ENCODE measurements around the gene HDAC10.

The HDAC10 gene

DNA sequence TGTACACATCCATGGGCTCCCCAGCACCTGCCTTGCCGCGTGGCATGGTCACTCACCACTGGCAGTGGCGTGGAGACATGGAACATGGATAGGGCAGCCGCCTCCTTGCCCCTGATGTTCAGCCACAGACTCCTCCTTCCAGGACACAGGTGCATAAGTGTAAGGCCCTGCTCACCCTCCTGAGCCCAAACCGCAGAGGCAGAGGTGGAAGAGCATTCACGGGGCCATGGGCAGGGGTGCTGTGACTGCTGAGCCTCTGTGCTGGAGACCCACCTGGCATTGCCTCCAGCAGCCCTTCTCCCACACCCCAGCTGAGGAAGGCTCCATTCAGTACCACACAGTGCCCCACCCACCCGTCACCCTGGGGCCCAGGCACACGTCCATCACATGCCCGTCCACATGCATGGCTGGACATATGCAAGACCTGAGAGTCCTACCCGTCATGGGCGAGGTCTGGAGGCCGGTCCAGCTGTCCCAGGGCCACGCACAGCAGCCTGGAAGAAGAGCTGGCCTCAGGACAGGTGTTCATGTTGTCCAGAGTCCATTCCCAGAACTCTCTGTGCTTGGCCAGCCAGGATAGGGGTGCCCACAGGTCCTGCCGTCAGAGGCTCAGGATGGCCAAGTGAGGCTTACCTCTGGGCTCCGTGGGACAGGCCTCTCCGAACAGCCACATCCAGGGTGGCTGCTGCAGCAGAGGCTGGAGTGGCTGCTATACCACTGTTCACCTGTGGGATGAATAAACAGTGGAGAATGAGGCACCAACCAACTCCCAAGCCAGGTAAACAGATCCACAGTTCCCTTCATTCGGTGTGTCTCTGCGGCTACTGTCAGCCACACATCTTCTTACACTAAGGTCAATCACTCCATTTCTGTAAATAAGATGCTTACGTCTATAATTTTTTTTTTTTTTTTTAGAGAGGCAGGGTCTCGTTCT is 4.6 kb downstream of the HDAC10 start:
- DNase-seq = no peak
- in situ Hi-C loops (cut with MboI; ENCODE audit: low pct_unique_long_range_greater_than_20kb, low sequenced_read_pairs) = no loop called here

DNA sequence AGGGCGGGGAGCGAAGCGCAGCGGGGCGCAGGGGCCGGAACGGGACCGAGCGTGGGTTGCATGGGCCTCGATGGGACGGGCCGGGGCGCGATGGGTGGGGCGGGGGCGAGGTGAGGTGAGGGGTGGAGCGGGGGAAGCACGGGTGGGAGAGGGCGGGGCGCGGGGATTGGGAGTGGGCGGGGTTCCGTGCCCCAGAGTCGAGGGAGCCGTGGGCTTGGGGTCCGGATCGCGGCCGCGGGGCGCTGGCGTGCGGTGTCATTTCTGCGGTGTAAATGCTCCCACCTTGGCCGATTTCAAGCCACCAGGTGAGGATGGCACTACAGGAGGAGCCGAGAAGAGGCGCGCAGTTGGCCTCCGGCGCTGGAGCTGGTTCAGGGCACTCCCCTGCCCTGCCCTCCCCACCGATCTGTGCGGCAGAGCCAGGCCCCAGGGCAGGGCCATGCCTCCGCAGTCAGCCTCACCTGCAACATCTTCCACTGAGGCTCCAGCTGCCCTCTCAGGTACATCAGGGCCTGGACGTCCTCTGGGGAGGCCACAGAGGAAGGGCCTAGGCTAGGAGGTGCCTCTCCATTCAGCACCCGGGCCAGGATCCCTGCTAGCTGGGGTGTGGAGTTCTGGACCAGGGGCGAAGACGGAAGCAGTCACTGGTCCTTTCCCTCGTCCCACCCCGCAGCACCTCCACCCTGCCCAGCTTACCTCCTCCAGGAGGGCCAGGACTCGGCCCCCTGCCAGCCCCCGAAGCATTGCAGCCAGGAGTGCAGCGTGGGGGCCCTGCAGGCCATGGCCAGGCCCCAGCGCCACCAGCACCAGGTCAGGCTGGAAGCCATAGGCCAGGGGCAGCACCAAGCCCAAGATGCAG is 5.6 kb downstream of the HDAC10 start:
- in situ Hi-C loops (cut with MboI; ENCODE audit: low pct_unique_long_range_greater_than_20kb, low sequenced_read_pairs) = no loop called here
- no peak for DNase-seq

DNA sequence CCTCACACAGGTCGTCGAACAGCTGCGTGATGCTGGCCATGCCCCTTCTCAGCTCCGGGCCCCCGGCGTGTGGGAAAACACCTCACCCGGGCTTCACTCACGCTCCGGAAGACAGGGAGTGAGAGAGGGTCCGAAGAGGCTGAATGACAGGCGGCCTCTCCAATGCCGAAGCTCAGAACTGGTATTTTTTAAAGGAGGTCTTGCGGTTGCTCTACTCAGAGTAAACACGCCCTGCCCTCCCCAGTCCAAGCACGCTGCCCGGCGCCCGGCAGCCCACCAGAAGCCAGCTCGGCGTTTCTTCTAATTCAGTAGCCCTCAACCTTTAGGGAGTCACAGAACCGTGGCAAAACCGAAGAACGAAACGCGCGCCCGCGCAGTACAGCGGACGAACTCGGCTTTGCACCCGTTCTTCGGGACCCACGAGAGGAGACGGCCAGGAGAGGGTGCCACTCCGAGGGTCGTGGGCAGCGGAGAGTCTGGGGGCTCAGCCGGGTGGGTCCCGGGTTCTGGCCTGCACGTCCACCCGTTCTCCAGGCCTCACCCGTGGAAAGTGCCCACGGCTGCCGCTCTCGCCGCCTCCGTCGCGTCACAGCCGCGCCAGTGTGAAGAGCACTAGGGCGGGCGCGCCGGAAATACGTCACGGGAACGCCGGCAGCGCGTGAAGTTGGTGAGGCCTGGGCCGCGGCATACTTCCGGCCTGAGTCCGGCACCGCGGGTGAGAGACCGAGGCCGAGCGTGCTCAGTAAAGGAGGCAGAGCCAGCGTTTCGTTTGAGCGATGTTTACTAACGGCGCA is 6.4 kb downstream of the HDAC10 start, which contains the start of gene TUBGCP6:
Gene TUBGCP6, minus strand, starts transcription at position 604 of the 794 bp plus-strand sequence. Its CDS starts 564 bp downstream, at position 40.
- peak; percentile 91 for DNase-seq
- in situ Hi-C loops (cut with MboI; ENCODE audit: low pct_unique_long_range_greater_than_20kb, low sequenced_read_pairs) = no loop called here

GRCh38 chr22:50243685-50244419 is 7.2 kb downstream of the HDAC10 start:
- no peak for DNase-seq
- in situ Hi-C loops (cut with MboI; ENCODE audit: low pct_unique_long_range_greater_than_20kb, low sequenced_read_pairs) = no loop called here

DNA sequence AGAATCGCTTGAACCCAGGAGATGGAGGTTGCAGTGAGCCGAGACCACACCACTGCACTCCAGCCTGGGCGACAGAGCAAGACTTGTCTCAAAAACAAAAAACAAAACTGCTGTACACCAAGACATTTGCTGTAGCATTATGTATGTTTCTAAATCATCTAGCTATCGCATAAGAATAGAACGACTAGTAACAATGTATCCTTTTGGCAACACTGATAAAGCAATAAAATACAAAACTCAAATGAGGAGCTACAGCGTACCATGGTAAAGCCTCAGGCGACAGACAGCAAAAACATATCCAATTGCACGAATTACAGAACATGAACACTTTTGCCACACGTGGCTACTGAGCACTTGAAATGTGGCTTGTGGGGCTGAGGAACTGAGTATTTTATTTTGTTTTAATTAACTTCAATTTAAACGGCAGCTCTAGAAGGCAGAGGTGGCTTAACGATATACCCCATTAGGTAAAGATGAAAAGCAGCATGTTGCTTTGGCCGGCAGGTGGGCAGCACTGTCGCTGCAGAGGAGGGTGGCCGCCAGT is 8.6 kb downstream of the HDAC10 start:
- DNase-seq = no peak
- in situ Hi-C loops (cut with MboI; ENCODE audit: low pct_unique_long_range_greater_than_20kb, low sequenced_read_pairs) = no loop called here

DNA sequence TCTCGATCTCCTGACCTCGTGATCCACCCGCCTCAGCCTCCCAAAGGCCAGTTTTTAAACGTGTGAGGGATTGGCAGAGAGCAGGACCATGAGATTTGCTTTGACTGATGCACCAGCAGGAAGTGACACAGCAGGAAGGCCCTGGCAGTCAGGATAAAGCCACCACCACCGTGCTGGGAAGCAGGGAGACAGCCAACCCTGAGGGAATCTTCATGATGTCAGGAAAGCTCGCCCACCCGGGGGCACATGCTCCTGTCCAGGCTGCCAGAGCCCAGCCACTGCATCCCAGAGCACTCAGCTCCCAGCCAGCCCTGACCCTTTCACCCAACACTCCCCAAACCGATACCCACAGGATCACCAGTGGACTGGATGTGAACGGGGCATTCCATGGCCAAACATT is 12.3 kb downstream of the HDAC10 start:
- DNase-seq = no peak
- in situ Hi-C loops (cut with MboI; ENCODE audit: low pct_unique_long_range_greater_than_20kb, low sequenced_read_pairs) = no loop called here

- in situ Hi-C loops (cut with MboI; ENCODE audit: low pct_unique_long_range_greater_than_20kb, low sequenced_read_pairs) = no loop called here
- peak; percentile 70 for DNase-seq
These were observed 14.2 kb downstream of the HDAC10 start for GRCh38 chr22:50236731-50237409.

- in situ Hi-C loops (cut with MboI; ENCODE audit: low pct_unique_long_range_greater_than_20kb, low sequenced_read_pairs) = no loop called here
- no peak for DNase-seq
These were observed 17.8 kb downstream of the HDAC10 start for GRCh38 chr22:50233223-50233622.

DNA sequence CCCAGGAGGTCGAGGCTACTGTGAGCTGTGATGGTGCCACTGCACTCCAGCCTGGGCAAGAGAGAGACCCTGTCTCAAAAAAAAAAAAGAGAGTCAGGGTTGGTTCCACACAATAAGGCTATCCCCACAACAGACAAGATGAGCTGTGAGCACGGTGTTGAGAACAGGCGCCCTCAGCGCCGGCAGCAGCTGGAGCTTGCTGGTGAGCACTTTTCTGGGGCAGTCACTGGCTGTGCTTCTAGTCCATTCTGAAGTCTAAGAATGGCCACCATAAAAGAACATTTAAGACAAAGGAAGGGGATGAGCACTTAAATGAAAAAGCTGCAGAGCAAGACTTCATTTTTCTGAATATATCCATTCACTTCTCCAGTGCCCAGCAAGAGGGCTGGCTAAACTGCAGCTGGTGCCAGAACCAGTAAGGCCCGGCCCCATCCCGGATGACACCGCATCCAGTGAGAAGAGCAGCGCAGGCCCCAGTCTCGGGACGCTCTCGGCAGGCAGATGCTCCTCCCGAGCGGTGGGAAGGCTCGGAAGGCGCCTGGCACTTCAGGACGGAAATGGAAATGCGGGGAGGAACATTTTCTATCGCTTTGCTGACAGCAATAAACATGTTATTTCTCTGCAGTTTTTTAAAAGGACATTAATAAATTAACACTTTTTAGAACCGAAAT is 18.4 kb downstream of the HDAC10 start:
- in situ Hi-C loops (cut with MboI; ENCODE audit: low pct_unique_long_range_greater_than_20kb, low sequenced_read_pairs) = no loop called here
- no peak for DNase-seq

DNA sequence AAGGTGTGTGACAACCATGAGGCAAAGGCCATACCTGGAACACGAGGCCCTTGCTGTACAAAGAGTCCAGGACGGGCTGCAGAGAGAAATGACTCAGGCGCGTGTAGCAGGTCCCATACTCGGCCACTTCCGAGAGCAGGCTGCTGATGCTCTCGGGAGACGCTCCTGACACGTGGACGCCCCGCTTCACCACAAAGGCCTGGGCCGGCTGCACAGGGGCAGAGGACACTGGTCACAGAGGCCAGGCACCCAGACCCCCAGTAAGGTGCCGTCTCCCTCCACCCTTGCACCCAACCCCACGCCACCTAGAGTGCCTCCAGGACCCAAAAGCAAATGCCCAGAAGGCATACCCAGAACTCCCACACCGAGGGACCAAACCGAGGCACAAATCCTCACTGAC is 21.7 kb downstream of the HDAC10 start:
- no peak for DNase-seq
- in situ Hi-C loops (cut with MboI; ENCODE audit: low pct_unique_long_range_greater_than_20kb, low sequenced_read_pairs) = no loop called here

DNA sequence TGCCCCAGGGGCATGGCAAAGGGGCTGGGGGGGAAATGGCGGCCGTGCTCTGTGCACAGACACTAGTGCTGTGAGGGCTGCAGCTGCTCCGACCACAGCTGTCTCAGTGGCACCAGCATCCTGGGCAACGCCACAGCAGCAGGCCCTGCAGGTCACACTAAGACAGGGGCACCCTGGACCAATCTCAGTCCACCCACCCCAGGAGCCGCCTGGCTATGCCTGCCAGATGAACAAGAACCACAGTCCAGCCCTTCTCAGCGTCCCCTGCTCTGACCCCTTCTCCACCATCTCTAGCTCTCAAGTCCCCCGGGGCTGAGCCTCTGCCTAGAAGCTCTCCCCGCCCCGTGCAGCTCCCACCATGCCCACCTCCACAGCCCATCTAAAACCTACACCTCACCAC is 22.7 kb downstream of the HDAC10 start:
- DNase-seq = no peak
- in situ Hi-C loops (cut with MboI; ENCODE audit: low pct_unique_long_range_greater_than_20kb, low sequenced_read_pairs) = no loop called here

- in situ Hi-C loops (cut with MboI; ENCODE audit: low pct_unique_long_range_greater_than_20kb, low sequenced_read_pairs) = no loop called here
- DNase-seq = no peak
These were observed 23.4 kb downstream of the HDAC10 start for GRCh38 chr22:50227579-50228215.

DNA sequence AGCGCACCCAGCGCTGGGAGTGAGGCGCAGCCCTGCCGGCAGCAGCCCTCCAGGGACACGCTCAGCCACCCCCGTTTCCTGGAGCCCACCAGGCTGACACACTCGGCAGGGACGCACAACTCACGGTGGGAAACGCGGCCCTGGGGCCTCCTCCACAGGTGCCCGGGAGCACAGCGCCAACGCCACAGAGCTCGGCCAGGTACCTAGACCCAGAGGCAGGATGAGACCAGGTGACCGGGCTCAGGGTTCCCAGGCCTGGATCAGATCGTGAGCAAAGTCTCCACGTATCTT is 24.2 kb downstream of the HDAC10 start:
- in situ Hi-C loops (cut with MboI; ENCODE audit: low pct_unique_long_range_greater_than_20kb, low sequenced_read_pairs) = no loop called here
- DNase-seq = no peak

DNA sequence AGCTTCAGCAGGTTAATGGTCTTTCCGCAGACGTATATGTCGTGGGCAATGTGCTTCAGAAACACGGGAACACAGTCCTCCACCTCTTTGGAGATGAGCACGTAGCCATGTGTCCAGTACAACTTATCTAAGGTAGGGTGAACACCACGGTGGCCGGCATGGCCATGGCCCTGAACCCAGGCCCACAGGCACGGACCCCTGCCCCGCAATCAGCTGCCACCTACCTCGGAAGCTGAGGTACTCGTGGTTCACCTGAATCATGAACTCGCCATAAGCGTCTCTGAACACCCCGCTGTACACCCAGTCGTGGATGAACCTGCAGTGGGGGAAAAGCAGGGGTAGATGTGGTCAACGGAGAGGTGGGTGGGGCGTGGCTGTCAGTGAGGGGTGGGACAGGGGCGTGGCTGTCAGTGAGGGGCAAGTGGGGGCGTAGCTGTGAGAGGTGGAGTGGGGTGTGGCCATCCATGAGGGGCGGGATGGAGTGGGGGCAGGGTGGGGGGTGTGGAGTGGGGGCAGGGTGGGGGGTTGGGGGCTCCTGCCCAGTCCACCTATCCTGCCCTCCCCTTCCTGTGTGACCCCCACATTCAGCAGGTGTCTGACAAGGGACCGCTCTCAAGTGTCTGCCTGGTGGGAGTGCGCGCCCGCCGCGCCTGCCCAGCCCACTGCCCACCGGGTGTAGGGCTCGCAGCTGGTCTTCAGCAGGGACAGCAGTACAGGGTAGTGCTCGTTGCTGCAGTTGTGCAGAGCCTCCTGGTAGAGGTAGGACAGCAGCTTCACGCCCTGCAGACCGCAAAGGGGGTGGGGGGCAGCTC is 24.8 kb downstream of the HDAC10 start:
- in situ Hi-C loops (cut with MboI; ENCODE audit: low pct_unique_long_range_greater_than_20kb, low sequenced_read_pairs) = no loop called here

GRCh38 chr22:50225200-50225969 is 25.7 kb downstream of the HDAC10 start:
- in situ Hi-C loops (cut with MboI; ENCODE audit: low pct_unique_long_range_greater_than_20kb, low sequenced_read_pairs) = no loop called here

More for the DNA sequence above, 24.8 kb downstream of the HDAC10 start:
- DNase-seq = no peak

GRCh38 chr22:50224071-50224470 is 27.0 kb downstream of the HDAC10 start:
- in situ Hi-C loops (cut with MboI; ENCODE audit: low pct_unique_long_range_greater_than_20kb, low sequenced_read_pairs) = no loop called here
- no peak for DNase-seq

More at GRCh38 chr22:50225200-50225969, 25.7 kb downstream of the HDAC10 start:
- DNase-seq = no peak

Measured in KBM-7 (cell line).